B cell (primary cell): ENCODE results near the gene PARD3. TPM values are rescaled to one million over a fixed set of nuclear protein-coding genes. Genes with fewer than 3 reads are reported as not detected.

ENCODE experiments used
- ATAC-seq: fragments of 200-7000 bp; cut with Tn5 transposase; one replicate; pipeline ENCODE4 v1.10.0; 2021; ENCODE audit warnings: low read depth, mild to moderate bottlenecking, moderate number of reproducible peaks, moderate library complexity
- CTCF ChIA-PET: fragments of 350-600 bp; sonication (Branson Sonifier 250); formaldehyde crosslinking; loops from one replicate; lab custom pipeline; 2021; ENCODE audit warnings: antibody characterized with exemption, inconsistent platforms; lab: Charles Lee
- POLR2A ChIA-PET: fragments of 350-600 bp; sonication (Branson Sonifier 250); formaldehyde crosslinking; loops from one replicate; lab custom pipeline; 2021; ENCODE audit warnings: antibody characterized with exemption; lab: Charles Lee
- DNase-seq: peaks from one replicate; pipeline ENCODE4 v3.0.0; 2013
- H2AFZ ChIP-seq: 2 replicates; pipeline ENCODE4 v1.6.1; 2012; ENCODE audit warnings: mild to moderate bottlenecking, low read depth, low read length; ENCODE audit not compliant: insufficient read depth, poor library complexity, severe bottlenecking
- H3K27ac ChIP-seq, 2 donors: 1 replicate in 1 of 2; 2 replicates in 1 of 2; pipeline ENCODE4 v1.5.1; 2012 to 2013; ENCODE audit warnings: low read length in 2 of 2, mild to moderate bottlenecking in 2 of 2, moderate library complexity in 1 of 2
- H3K27me3 ChIP-seq, 4 experiments: fragments of 200-600 bp in 1 of 4; sonication (generic) in 1 of 4; replicated peaks in 1 of 4; 1 replicate in 2 of 4; 2 replicates in 2 of 4; pipeline versions ENCODE4 v1.6.1 to v1.7.0; 2013 to 2016; ENCODE audit warnings: low read length in 3 of 4, mild to moderate bottlenecking in 2 of 4, mixed read lengths in 1 of 4, moderate library complexity in 1 of 4; ENCODE audit not compliant: insufficient read depth in 4 of 4, control insufficient read depth in 3 of 4; ENCODE audit errors: control extremely low read depth in 1 of 4
- H3K36me3 ChIP-seq, 2 experiments: replicated peaks in 1 of 2; 1 replicate in 1 of 2; 2 replicates in 1 of 2; pipeline versions ENCODE4 v1.6.1 to v1.7.1; 2013; ENCODE audit warnings: low read length in 1 of 2; ENCODE audit not compliant: insufficient read depth in 2 of 2, control insufficient read depth in 1 of 2; ENCODE audit errors: control extremely low read depth in 1 of 2, extremely low read depth in 1 of 2
- H3K4me1 ChIP-seq, 2 donors: fragments of 200-600 bp in 1 of 2; sonication (generic) in 1 of 2; 1 replicate in 1 of 2; 2 replicates in 1 of 2; pipeline versions ENCODE4 v1.5.1 to v1.6.1; 2013 to 2017; ENCODE audit warnings: low read length in 2 of 2; ENCODE audit not compliant: control insufficient read depth in 2 of 2, insufficient read depth in 2 of 2
- H3K4me2 ChIP-seq: replicated peaks from 2 replicates; pipeline ENCODE3; 2012; ENCODE audit warnings: mild to moderate bottlenecking, low read depth, low read length; ENCODE audit not compliant: poor library complexity, severe bottlenecking
- H3K4me3 ChIP-seq, 5 experiments: fragments of 200-600 bp in 1 of 5; sonication (generic) in 1 of 5; 1 replicate in 3 of 5; 2 replicates in 2 of 5; pipeline versions ENCODE4 v1.5.1 to v1.7.0; 2011 to 2016; ENCODE audit warnings: low read length in 4 of 5, mild to moderate bottlenecking in 4 of 5, low read depth in 2 of 5, control low read depth in 1 of 5, moderate library complexity in 1 of 5; ENCODE audit not compliant: insufficient read depth in 1 of 5; ENCODE audit errors: control extremely low read depth in 1 of 5, extremely low read depth in 1 of 5
- H3K79me2 ChIP-seq: fragments of 200-600 bp; sonication (generic); one replicate; pipeline ENCODE4 v1.6.0; 2016; ENCODE audit warnings: low read length; ENCODE audit not compliant: control insufficient read depth, insufficient read depth
- H3K9ac ChIP-seq: fragments of 200-600 bp; sonication (generic); 2 replicates; pipeline ENCODE4 v1.6.1; 2017; ENCODE audit warnings: mild to moderate bottlenecking, low read length, moderate library complexity
- H3K9me3 ChIP-seq, 3 donors: one replicate each; pipeline versions ENCODE4 v1.6.1 to v1.7.1; 2013; ENCODE audit warnings: low read length in 2 of 3; ENCODE audit not compliant: control insufficient read depth in 2 of 3, insufficient read depth in 1 of 3; ENCODE audit errors: control extremely low read depth in 1 of 3
- H4K20me1 ChIP-seq: 2 replicates; pipeline ENCODE4 v1.6.0; 2012; ENCODE audit warnings: mild to moderate bottlenecking, low read length; ENCODE audit not compliant: insufficient read depth, control insufficient read depth, poor library complexity, severe bottlenecking
- H3K27ac Mint-ChIP-seq: one replicate; pipeline ENCODE4 v1.8.0; 2021; ENCODE audit warnings: mixed read lengths
- H3K27me3 Mint-ChIP-seq: one replicate; pipeline ENCODE4 v1.8.0; 2021; ENCODE audit warnings: mixed read lengths
- H3K4me1 Mint-ChIP-seq: one replicate; pipeline ENCODE4 v1.8.0; 2021; ENCODE audit warnings: mixed read lengths
- H3K4me3 Mint-ChIP-seq: one replicate; pipeline ENCODE4 v1.8.0; 2021; ENCODE audit warnings: mixed read lengths
- H3K9me3 Mint-ChIP-seq: one replicate; pipeline ENCODE4 v1.8.0; 2022; ENCODE audit warnings: mixed read lengths; ENCODE audit not compliant: insufficient read depth
- EZH2 ChIP-seq: IDR thresholded peaks from 2 replicates; pipeline ENCODE4 v1.6.1; 2012; ENCODE audit warnings: borderline replicate concordance, low read depth, mild to moderate bottlenecking, moderate library complexity, low read length; ENCODE audit not compliant: insufficient read depth, poor library complexity, severe bottlenecking
- WGBS: methylation state at CpG from one replicate; pipeline ENCODE4 v1.1.5; 2013; ENCODE audit warnings: missing lambda C conversion rate; ENCODE audit not compliant: insufficient coverage; 5-methylcytosine and 5-hydroxymethylcytosine counted together
- intact Hi-C: fragments of 100-400 bp; cut with micrococcal nuclease; formaldehyde crosslinking; loops from one replicate; pipeline ENCODE4 v1.10.0; 2022
- polyA plus RNA-seq: library from polyadenylated mRNA; depleted of rRNA; stranded (reverse); fragments of >200 nt; gene quantifications from 2 replicates; pipeline ENCODE4 v1.2.3, GENCODE V29; 2012
- total RNA-seq, 2 donors: library from RNA; stranded (reverse); fragments of 120-200 nt in 1 of 2; gene quantifications; 1 replicate in 1 of 2; 2 replicates in 1 of 2; pipeline versions ENCODE4 v1.2.3 to v1.2.4, GENCODE V29; 2013 to 2022
- TF ChIP-seq, protein P1 (sequence below): fragments of 200-600 bp; IDR thresholded peaks from one replicate; pipeline ENCODE4 v1.8.0; 2022; ENCODE audit warnings: antibody characterized with exemption, mild to moderate bottlenecking

PARD3 gene
- total and polyA plus RNA-seq, 2 donors (not counting 1 experiment from before 2014, with no cell fraction given): not detected

DNA sequence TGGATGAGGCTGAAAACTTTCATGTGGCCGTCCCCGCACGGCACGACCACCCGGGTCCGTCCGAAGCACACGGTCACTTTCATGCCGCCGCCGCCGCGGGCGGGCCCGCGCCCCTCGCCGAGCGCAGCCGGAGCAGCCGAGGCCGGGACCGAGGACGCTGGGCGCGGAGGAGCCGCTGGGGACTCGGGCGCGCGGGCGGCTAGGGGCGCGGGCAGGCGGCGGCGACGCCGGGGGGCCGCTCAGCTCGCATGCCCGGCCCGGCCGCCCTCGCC, 247 bp downstream of the PARD3 start:
- peaks cover 13% of the 10 kb centered on the region for H3K4me1 Mint-ChIP-seq
- H3K27me3 Mint-ChIP-seq: peaks cover 60% of the 10 kb centered on the region
- Histone ChIP-seq H3K27ac (no peak overlapping the region), H3K9ac (no peak overlapping the region), H4K20me1 (no peaks in the 10 kb centered on the region), H3K4me3 (no peak overlapping the region), H3K4me1 (peaks cover 3 to 7% of the 10 kb centered on the region in 2 donors), H3K9me3 (peaks cover 0 to 3% (median 0%) of the 10 kb centered on the region in 3 donors), H3K4me2 (peak overlapping the region; percentile 55), H3K27me3 (peaks cover 0 to 37% (median 5%) of the 10 kb centered on the region in 4 experiments), H2AFZ (no peak overlapping the region), H3K79me2 (no peaks in the 10 kb centered on the region), H3K36me3 (no peaks in the 10 kb centered on the region)
- ATAC-seq (no peak), DNase-seq (no peak)
- TF ChIP-seq, protein P1, sequence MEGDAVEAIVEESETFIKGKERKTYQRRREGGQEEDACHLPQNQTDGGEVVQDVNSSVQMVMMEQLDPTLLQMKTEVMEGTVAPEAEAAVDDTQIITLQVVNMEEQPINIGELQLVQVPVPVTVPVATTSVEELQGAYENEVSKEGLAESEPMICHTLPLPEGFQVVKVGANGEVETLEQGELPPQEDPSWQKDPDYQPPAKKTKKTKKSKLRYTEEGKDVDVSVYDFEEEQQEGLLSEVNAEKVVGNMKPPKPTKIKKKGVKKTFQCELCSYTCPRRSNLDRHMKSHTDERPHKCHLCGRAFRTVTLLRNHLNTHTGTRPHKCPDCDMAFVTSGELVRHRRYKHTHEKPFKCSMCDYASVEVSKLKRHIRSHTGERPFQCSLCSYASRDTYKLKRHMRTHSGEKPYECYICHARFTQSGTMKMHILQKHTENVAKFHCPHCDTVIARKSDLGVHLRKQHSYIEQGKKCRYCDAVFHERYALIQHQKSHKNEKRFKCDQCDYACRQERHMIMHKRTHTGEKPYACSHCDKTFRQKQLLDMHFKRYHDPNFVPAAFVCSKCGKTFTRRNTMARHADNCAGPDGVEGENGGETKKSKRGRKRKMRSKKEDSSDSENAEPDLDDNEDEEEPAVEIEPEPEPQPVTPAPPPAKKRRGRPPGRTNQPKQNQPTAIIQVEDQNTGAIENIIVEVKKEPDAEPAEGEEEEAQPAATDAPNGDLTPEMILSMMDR: no peak
- no peak for TF ChIP-seq EZH2
- ChIA-PET CTCF (no interaction called here), POLR2A (no interaction called here)
- no peaks in the 10 kb centered on the region for H3K9me3 Mint-ChIP-seq
- H3K27ac Mint-ChIP-seq: no peak overlapping the region
- WGBS: 3% methylated on average over 45 of the region's 45 CpGs
- H3K4me3 Mint-ChIP-seq: no peak overlapping the region
- intact Hi-C loops: no loop called here

DNA sequence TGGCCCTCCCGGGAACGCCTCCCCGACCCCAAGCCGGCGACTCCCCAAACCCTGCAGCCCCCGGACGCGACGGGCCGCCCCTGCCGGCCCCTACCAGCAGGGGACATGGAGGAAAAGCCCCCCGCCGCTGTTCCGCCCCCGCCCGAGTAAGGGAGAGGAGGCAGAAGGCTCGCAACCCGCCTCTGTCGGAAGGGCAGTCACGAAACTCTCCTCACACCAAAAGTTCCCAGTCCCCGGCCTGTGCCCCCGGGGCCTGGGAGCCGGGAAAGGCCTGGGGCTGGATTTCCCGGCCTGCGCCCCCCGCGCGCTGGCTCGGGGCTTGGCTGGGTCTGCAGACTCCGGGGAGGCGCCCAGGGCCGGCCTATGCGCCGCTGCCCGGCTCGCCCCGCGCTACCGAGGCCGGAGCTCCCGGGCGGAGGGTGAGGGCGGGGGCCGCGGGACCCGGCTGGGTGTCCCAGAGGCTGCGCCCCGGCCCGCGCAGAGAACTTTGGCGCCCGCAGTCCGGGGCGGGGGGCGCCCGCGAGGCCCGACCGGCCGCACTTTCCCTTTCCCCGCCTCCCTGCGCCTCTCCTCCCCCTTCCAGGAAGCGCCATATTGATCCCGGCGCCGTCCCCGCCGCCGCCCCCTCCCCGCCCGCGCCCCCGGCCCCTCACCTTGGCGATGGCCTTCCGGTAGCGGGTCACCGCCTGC, 728 bp downstream of the PARD3 start:
- Mint-ChIP-seq H3K4me3 (peak overlapping the region; percentile 51), H3K27me3 (peaks cover 57% of the 10 kb centered on the region), H3K27ac (no peak overlapping the region), H3K4me1 (peaks cover 15% of the 10 kb centered on the region), H3K9me3 (no peaks in the 10 kb centered on the region)
- Histone ChIP-seq H3K4me1 (peaks cover 3 to 7% of the 10 kb centered on the region in 2 donors), H3K4me2 (peak overlapping the region; percentile 55), H2AFZ (no peak overlapping the region), H3K9me3 (peaks cover 0 to 3% (median 0%) of the 10 kb centered on the region in 3 donors), H3K36me3 (no peaks in the 10 kb centered on the region), H4K20me1 (no peaks in the 10 kb centered on the region), H3K27me3 (peaks cover 0 to 37% (median 5%) of the 10 kb centered on the region in 4 experiments), H3K27ac (no peak overlapping the region), H3K4me3 (no peak overlapping the region), H3K9ac (no peak overlapping the region), H3K79me2 (no peaks in the 10 kb centered on the region)
- ATAC-seq (no peak), DNase-seq (no peak)
- intact Hi-C loops: no loop called here
- no peak for TF ChIP-seq EZH2
- TF ChIP-seq, protein P1: no peak
- ChIA-PET CTCF (no interaction called here), POLR2A (no interaction called here)
- 2% methylated on average over 58 of the region's 77 CpGs for WGBS
